ENCODE measurements around the gene PRSS50.

GRCh38 chr3:46670000-46670890 lies 47.4 kb downstream of the PRSS50 start:
- TF ChIP-seq CTCF (IDR thresholded peaks at IDR 0.05) (no peak), POLR2A (IDR thresholded peaks at IDR 0.05) (no peak), EP300 (IDR thresholded peaks at IDR 0.05) (no peak)
